Measurements from ENCODE around the gene PIK3IP1.

DNA sequence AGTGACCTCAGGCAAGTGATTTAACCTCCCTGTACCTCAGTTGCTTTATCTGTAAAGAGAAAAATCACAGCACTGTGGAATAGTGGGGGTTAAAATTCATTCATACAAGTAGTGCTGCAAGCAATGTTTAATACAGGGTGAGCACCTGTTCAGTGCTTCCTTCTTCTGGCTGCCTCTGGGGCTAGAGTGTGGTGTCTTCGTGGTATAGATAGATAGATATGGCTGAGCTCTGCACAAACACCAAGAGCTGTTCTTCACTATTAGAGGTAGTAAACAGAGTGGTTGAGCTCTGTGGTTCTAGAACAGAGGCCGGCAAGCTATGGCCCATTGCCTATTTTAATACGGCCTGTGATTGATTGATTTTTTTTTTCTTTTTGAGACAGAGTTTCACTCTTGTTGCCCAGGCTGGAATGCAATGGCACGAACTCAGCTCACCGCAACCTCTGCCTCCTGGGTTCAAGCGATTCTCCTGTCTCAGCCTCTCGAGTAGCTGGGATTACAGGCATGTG, 47.3 kb downstream of the PIK3IP1 start:
- TF ChIP-seq, protein P1, sequence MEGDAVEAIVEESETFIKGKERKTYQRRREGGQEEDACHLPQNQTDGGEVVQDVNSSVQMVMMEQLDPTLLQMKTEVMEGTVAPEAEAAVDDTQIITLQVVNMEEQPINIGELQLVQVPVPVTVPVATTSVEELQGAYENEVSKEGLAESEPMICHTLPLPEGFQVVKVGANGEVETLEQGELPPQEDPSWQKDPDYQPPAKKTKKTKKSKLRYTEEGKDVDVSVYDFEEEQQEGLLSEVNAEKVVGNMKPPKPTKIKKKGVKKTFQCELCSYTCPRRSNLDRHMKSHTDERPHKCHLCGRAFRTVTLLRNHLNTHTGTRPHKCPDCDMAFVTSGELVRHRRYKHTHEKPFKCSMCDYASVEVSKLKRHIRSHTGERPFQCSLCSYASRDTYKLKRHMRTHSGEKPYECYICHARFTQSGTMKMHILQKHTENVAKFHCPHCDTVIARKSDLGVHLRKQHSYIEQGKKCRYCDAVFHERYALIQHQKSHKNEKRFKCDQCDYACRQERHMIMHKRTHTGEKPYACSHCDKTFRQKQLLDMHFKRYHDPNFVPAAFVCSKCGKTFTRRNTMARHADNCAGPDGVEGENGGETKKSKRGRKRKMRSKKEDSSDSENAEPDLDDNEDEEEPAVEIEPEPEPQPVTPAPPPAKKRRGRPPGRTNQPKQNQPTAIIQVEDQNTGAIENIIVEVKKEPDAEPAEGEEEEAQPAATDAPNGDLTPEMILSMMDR (IDR thresholded peaks at IDR 0.05) = no peak
- no peak for TF ChIP-seq POLR2A (IDR thresholded peaks at IDR 0.05)
